AML-193 (cell line): ENCODE results near the gene SPACA7.

Experiments
- DNase-seq, 2 experiments: peaks; one replicate each; lab custom pipeline; 2025; lab: John Stamatoyannopoulos, UW

Gene SPACA7

GRCh38 chr13:112465251-112466131 is 89.3 kb downstream of the SPACA7 start:
- no peak for DNase-seq

- DNase-seq = no peak
These were observed 90.2 kb downstream of the SPACA7 start for GRCh38 chr13:112466132-112467058.

GRCh38 chr13:112467236-112467635 is 91.1 kb downstream of the SPACA7 start:
- no peak for DNase-seq

GRCh38 chr13:112468069-112468468 is 91.9 kb downstream of the SPACA7 start:
- no peak for DNase-seq

GRCh38 chr13:112469071-112469745 is 93.1 kb downstream of the SPACA7 start:
- no peak for DNase-seq

- DNase-seq = no peak
These were observed 97.7 kb downstream of the SPACA7 start for GRCh38 chr13:112473818-112474217.

GRCh38 chr13:112474869-112475268 is 98.7 kb downstream of the SPACA7 start:
- DNase-seq = no peak

- no peak for DNase-seq
These were observed 99.7 kb downstream of the SPACA7 start for GRCh38 chr13:112475889-112476288.

GRCh38 chr13:112477070-112477619 is 101.0 kb downstream of the SPACA7 start:
- DNase-seq = no peak

- no peak for DNase-seq
These were observed 103.2 kb downstream of the SPACA7 start for GRCh38 chr13:112479389-112479788.

GRCh38 chr13:112481458-112481857 is 105.3 kb downstream of the SPACA7 start:
- DNase-seq = no peak

- DNase-seq = no peak
These were observed 107.1 kb downstream of the SPACA7 start for GRCh38 chr13:112483299-112483698.
